Activated T-cell treated with anti-CD3 and anti-CD28 coated beads, Interleukin-2, amount 50 U/mL, for 1 hour (primary cell): ENCODE results near the gene ACSL6.

Experiments
- DNase-seq: peaks from one replicate; pipeline ENCODE4 v3.0.0-alpha.2; 2020

Gene ACSL6

GRCh38 chr5:132011622-132012343 lies at the start of gene ACSL6:
Gene ACSL6 (minus strand): TSS chr5:132011658. CDS start chr5:132011553, 105 bp downstream.
- DNase-seq = peak; percentile 64

- peak; percentile 12 for DNase-seq
Measured at GRCh38 chr5:132060501-132061161, 49.2 kb upstream of the ACSL6 start, which contains the start of gene IL3. Gene IL3 (plus strand): TSS chr5:132060655. CDS start chr5:132060707, 52 bp downstream.

GRCh38 chr5:132059696-132060500 lies 48.4 kb upstream of the ACSL6 start:
- DNase-seq = peak; percentile 13

GRCh38 chr5:132059043-132059695 lies 47.7 kb upstream of the ACSL6 start:
- peak; percentile 28 for DNase-seq

- no peak for DNase-seq
Measured at GRCh38 chr5:132058646-132059042, 47.2 kb upstream of the ACSL6 start.

GRCh38 chr5:132057498-132058255 lies 46.2 kb upstream of the ACSL6 start:
- DNase-seq = peak; percentile 3

- peak; percentile 12 for DNase-seq
Measured at GRCh38 chr5:132056610-132057497, 45.4 kb upstream of the ACSL6 start.

GRCh38 chr5:132055808-132056609 lies 44.6 kb upstream of the ACSL6 start:
- peak; percentile 52 for DNase-seq

- DNase-seq = no peak
Measured at GRCh38 chr5:132055441-132055807, 44.0 kb upstream of the ACSL6 start.

- DNase-seq = no peak
Measured at GRCh38 chr5:132054697-132055440, 43.4 kb upstream of the ACSL6 start.

GRCh38 chr5:132054031-132054696 lies 42.7 kb upstream of the ACSL6 start:
- no peak for DNase-seq

- DNase-seq = no peak
Measured at GRCh38 chr5:132053483-132053882, 42.0 kb upstream of the ACSL6 start.

- no peak for DNase-seq
Measured at GRCh38 chr5:132052520-132052919, 41.1 kb upstream of the ACSL6 start.

GRCh38 chr5:132050661-132051552 lies 39.4 kb upstream of the ACSL6 start:
- no peak for DNase-seq

GRCh38 chr5:132050136-132050535 lies 38.7 kb upstream of the ACSL6 start:
- DNase-seq = no peak

- DNase-seq = no peak
Measured at GRCh38 chr5:132049559-132049958, 38.1 kb upstream of the ACSL6 start.

- DNase-seq = no peak
Measured at GRCh38 chr5:132049093-132049492, 37.6 kb upstream of the ACSL6 start.

GRCh38 chr5:132046880-132047299 lies 35.4 kb upstream of the ACSL6 start:
- peak; percentile 8 for DNase-seq
